K562 (cell line): ENCODE measurements around the gene PLXNA2.

ENCODE experiments used
- CCAR2 ChIP-seq: fragments of 200-400 bp; formaldehyde crosslinking; IDR thresholded peaks from 2 replicates; pipeline ENCODE4 v1.6.1; 2017; ENCODE audit warnings: mild to moderate bottlenecking, low read depth, low read length
- ETV6 ChIP-seq, 3 experiments: fragments of 150-350 bp in 1 of 3; sonication (generic) in 1 of 3; formaldehyde crosslinking in 1 of 3; IDR thresholded peaks; 2 replicates each; pipeline versions ENCODE4 v1.6.1 to v1.8.0; 2014 to 2022; ENCODE audit warnings: borderline replicate concordance in 2 of 3, low read depth in 2 of 3, antibody characterized with exemption in 1 of 3, low read length in 1 of 3, mild to moderate bottlenecking in 1 of 3, missing genetic modification reagents in 1 of 3
- HLTF ChIP-seq: fragments of 450-650 bp; IDR thresholded peaks from 2 replicates; pipeline ENCODE4 v1.6.1; 2016
- MAZ ChIP-seq, 2 experiments: fragments of 450-650 bp in 1 of 2; sonication (generic) in 1 of 2; formaldehyde crosslinking; IDR thresholded peaks in 1 of 2; conservative IDR thresholded peaks in 1 of 2; 2 replicates each; pipeline versions ENCODE4 v1.4.0 to v1.5.0; 2020; ENCODE audit warnings: mild to moderate bottlenecking in 1 of 2, missing genetic modification reagents in 1 of 2
- MTA1 ChIP-seq: fragments of 450-650 bp; IDR thresholded peaks from 2 replicates; pipeline ENCODE4 v1.6.1; 2017; ENCODE audit warnings: borderline replicate concordance
- NFATC3 ChIP-seq: fragments of 450-650 bp; IDR thresholded peaks from 2 replicates; pipeline ENCODE4 v1.6.1; 2017; ENCODE audit warnings: mild to moderate bottlenecking
- RBBP5 ChIP-seq: fragments of 200-600 bp; sonication (generic); IDR thresholded peaks from 2 replicates; pipeline ENCODE4 v1.6.1; 2012; ENCODE audit warnings: borderline replicate concordance, mild to moderate bottlenecking, low read length, control low read depth, inconsistent platforms; ENCODE audit not compliant: insufficient read depth, poor library complexity, severe bottlenecking
- TAF15 ChIP-seq: fragments of 200-400 bp; formaldehyde crosslinking; IDR thresholded peaks from 2 replicates; pipeline ENCODE4 v1.6.1; 2017; ENCODE audit warnings: mild to moderate bottlenecking, low read depth, low read length, moderate library complexity
- YBX1 ChIP-seq: fragments of 450-650 bp; IDR thresholded peaks from 2 replicates; pipeline ENCODE4 v1.7.1; 2016; ENCODE audit warnings: mild to moderate bottlenecking
- ZC3H4 ChIP-seq: sonication (generic); formaldehyde crosslinking; IDR thresholded peaks from 2 replicates; pipeline ENCODE4 v1.9.0; 2021; ENCODE audit warnings: missing genetic modification reagents, borderline replicate concordance
- ZNF76 ChIP-seq: fragments of 250-450 bp; sonication (Bioruptor Pico); IDR thresholded peaks from 2 replicates; pipeline ENCODE4 v1.4.0; 2020; ENCODE audit warnings: mild to moderate bottlenecking, moderate library complexity, borderline replicate concordance
- TF ChIP-seq, protein P1 (sequence below), 3 experiments: IDR thresholded peaks in 2 of 3; conservative IDR thresholded peaks in 1 of 3; 2 replicates each; pipeline ENCODE4 v1.5.1; 2011 to 2012; ENCODE audit warnings: low read length in 3 of 3, mild to moderate bottlenecking in 3 of 3, control low read depth in 2 of 3, improper control_type of control experiment in 1 of 3, inconsistent platforms in 1 of 3, low read depth in 1 of 3, mixed read lengths in 1 of 3, moderate library complexity in 1 of 3; ENCODE audit not compliant: insufficient read depth in 2 of 3
- TF ChIP-seq, protein P2 (sequence below): sonication (generic); formaldehyde crosslinking; IDR thresholded peaks from 2 replicates; pipeline ENCODE4 v1.5.0; 2020; ENCODE audit warnings: missing genetic modification reagents

DNA sequence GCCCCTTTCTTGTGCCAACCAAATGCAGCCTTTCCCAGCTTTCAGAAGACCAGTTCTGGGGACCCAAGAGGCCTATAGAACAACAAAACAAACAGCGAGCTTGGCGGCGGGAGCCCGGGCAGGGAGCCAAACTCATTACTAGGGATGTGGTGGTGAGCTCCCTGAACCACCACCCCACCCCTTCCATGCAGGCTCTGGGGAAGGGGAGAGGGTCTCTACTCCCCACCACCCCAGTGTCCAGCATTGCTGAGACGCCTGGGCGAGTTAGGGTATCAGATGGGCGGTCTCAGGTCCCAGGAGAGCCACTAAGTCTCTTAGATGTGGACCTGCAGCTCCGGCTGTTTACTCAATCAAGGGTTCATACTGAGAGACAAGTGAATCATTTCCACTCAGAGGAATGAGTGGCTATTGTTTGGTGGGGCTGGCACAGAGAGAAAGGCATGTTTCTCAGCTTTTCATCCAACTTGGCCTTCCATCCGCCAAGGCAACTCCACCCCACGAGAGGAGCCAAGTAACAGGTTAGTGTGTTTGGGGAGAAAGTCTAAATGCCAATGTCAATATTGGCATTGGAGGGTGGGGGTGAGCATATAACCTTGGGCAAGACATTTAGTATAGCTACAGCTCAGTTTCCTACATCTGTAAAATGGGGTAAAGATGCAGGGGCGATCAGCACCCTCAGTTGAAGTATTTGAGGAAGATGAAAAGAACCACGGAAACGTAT, 40.9 kb downstream of the PLXNA2 start:
- TF ChIP-seq, protein P1, sequence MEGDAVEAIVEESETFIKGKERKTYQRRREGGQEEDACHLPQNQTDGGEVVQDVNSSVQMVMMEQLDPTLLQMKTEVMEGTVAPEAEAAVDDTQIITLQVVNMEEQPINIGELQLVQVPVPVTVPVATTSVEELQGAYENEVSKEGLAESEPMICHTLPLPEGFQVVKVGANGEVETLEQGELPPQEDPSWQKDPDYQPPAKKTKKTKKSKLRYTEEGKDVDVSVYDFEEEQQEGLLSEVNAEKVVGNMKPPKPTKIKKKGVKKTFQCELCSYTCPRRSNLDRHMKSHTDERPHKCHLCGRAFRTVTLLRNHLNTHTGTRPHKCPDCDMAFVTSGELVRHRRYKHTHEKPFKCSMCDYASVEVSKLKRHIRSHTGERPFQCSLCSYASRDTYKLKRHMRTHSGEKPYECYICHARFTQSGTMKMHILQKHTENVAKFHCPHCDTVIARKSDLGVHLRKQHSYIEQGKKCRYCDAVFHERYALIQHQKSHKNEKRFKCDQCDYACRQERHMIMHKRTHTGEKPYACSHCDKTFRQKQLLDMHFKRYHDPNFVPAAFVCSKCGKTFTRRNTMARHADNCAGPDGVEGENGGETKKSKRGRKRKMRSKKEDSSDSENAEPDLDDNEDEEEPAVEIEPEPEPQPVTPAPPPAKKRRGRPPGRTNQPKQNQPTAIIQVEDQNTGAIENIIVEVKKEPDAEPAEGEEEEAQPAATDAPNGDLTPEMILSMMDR (IDR thresholded peaks at IDR 0.05 in 2 of 3, conservative IDR thresholded peaks at IDR 0.05 in 1 of 3; ENCODE audit: insufficient read depth in 2 of 3, low read depth in 1 of 3, low read length in 3 of 3): no peak
- TF ChIP-seq ZC3H4 (CRISPR knock-in tag): no peak
- no peak for TF ChIP-seq TAF15
- no peak for TF ChIP-seq MTA1
- no peak for TF ChIP-seq HLTF
- TF ChIP-seq CCAR2: no peak
- TF ChIP-seq MAZ (CRISPR knock-in tag; conservative IDR thresholded peaks at IDR 0.05 in 1 of 2, IDR thresholded peaks at IDR 0.05 in 1 of 2): no peak
- TF ChIP-seq RBBP5: no peak
- TF ChIP-seq YBX1: no peak
- no peak for TF ChIP-seq NFATC3
- no peak for TF ChIP-seq ZNF76 (CRISPR knock-in tag)
- TF ChIP-seq, protein P2, sequence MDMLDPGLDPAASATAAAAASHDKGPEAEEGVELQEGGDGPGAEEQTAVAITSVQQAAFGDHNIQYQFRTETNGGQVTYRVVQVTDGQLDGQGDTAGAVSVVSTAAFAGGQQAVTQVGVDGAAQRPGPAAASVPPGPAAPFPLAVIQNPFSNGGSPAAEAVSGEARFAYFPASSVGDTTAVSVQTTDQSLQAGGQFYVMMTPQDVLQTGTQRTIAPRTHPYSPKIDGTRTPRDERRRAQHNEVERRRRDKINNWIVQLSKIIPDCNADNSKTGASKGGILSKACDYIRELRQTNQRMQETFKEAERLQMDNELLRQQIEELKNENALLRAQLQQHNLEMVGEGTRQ (CRISPR knock-in tag): no peak
- no peak for TF ChIP-seq ETV6 (IDR thresholded peaks at IDR 0.05; ENCODE audit: borderline replicate concordance in 1 of 2, low read depth in 2 of 2, low read length in 1 of 2)
- TF ChIP-seq ETV6 (CRISPR knock-in tag; IDR thresholded peaks at IDR 0.05; ENCODE audit: borderline replicate concordance): no peak
